NCI-H345 treated with DMSO at 0.1 percent for 48 hours (cell line): ENCODE results near the gene SUSD6.
A peak's percentile ranks its signal among the peaks of the same experiment; 100 is the strongest.
"Not testable (repeated sequence)": the region's sequence is repeated elsewhere in the genome, so short reads cannot be mapped to it uniquely, and the experiment has no call there.

ENCODE experiments used
- DNase-seq: peaks from one replicate; lab custom pipeline; 2025; ENCODE audit not compliant: unreplicated experiment; lab: John Stamatoyannopoulos, UW

Gene SUSD6

DNA sequence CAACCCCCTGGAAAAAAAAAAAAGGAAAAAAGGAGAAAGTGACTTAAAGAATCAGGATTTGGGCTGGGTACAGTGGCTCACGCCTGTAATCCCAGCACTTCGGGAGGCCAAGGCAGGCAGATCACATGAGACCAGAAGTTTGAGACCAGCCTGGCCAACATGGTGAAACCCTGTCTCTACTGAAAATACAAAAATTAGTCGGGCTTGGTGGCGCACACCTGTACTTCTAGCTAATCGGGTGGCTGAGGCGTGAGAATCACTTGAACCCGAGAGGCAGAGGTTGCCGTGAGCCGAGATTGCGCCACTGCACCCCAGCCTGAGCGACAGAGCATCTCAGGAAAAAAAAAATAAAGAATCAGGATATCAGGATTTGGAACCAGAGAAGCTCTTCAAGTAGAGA, 36.2 kb downstream of the SUSD6 start:
- DNase-seq = not testable (repeated sequence)

DNA sequence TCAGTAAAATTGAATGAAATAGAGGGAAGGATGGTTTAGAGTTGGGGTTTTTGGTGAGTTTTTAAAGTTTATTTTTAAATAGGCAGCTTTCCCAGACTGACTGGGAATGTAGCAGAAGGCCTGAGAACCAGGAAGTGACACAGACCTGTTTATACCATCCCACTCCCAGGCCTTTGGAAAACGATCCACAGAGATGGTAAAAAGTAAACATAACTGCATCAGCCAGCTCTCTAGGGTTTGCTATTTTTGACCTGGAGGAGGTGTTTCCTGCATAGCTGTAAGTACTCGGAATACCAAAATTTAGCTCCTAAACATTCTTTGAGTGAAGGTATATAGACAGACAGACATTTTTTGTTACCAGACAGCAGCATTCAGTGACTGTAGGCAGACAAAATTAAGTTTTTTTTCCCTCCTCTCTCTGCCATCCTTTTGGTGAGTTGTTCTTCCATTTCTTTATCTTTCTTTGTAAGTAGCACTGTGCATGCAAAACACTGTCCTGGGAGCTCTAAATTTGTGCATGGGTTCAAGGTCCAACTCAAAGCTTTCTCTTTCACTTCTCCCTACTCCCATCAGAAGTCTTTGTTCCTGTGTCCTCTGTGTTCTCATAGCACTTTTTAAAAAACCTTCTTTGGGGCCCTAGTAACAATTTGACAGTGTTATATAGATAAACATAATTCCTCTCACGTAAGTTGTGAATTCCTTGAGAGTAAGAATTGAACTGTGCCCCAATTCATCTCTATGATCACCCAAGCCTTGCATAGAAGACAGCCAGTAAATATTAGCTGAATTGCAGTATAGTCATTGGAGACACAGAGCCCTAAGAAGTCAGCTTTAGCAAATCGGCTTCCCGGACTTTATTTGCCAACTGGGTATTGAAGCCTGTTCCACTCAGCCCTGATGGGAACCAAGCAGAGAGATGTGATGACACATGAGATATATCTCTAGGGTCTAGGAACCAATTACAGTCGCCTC, 37.4 kb downstream of the SUSD6 start:
- peak; percentile 9 for DNase-seq

DNA sequence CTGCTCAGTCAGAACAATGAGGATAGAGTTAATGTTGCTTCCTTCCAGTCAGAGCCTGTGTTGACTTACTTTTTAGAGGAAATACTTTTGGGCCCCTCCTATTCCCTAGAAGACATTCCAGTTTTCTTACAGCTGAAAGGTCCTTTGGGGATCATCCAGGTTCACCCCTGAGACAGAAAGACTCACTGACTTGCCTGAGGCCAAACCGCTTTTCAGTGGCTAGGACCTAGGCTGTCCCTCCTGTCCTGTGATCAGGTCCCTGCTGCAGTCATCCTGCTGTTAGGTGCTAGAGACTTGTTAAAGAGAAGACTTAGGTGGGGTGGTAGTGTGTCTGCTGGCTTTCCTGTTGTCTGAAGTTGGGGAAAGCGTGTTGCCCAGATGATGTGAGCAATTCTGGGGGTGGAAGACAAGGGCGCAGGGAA, 39.6 kb downstream of the SUSD6 start:
- DNase-seq = no peak

DNA sequence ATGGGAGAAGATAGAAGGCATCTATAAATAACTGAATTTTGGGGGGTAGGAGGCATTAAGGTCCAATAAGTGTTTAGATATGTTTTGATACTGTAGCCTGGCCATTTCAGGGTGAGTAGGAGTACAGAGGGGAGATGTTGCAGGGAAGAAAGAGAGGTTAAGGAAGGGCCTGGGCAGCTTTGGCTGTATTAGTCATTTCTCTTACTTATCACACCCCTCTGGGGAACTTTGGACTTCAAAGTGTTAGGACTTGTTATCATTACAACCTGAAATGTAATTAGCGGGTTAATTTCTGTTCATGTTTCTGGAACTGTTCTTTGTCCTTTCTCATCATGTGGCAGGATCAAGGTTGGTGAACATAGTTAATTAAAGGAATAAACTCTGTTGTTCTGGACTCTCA, 40.3 kb downstream of the SUSD6 start:
- no peak for DNase-seq

DNA sequence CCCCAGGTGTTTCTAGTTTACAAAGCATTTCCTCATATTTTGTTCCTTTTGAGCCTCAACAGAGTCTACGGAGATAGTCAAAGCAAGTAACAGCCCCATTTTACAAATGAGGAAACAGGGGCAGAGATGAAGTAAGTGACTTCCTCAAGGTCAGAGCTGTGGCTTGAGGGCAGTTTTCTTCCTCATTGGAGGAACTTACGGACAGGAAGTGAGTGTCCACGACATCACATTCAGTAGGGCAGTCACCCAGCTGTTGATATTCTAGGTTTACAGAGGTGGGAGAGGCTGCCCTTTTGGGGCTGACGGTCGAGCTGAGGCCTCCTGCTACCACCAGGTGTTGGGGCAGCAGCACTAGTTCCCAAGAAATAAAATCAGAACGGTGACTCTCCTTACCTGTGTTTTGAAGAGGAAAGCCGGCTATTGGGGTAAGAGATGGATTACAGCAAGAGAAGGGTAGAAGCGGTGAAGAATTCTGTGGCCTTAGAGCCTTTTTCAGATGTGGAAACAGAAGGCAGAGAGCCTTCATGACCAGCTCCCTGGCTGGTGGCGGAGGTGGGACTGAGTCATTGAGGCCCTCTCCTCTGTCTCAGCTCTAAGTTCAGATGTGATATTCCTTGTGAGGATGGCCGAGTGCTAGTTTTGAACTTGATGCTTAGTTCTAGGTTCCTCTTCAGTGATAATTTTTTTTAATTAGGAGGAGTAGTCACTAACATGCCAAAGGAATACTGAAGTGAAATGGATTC, 41.7 kb downstream of the SUSD6 start:
- DNase-seq = no peak

DNA sequence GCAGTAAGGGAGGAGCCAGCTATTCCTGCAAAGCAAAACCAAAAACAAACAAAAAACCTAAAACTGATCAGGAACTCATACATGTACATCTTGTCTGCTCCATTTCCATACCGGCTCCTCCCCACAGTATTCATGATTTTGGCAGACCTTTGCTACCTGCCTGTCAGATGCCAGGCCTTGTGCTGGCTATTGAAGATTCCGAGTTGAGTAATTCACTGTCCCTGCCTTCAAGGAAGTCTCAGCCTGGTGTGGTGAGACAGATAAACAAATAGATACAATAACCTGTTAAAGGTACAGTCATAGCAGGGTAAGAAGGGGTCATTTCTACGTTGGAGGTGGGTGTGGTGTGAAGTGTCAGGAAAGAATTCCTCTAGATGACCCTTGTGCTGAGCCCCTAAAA, 42.7 kb downstream of the SUSD6 start:
- DNase-seq = no peak

DNA sequence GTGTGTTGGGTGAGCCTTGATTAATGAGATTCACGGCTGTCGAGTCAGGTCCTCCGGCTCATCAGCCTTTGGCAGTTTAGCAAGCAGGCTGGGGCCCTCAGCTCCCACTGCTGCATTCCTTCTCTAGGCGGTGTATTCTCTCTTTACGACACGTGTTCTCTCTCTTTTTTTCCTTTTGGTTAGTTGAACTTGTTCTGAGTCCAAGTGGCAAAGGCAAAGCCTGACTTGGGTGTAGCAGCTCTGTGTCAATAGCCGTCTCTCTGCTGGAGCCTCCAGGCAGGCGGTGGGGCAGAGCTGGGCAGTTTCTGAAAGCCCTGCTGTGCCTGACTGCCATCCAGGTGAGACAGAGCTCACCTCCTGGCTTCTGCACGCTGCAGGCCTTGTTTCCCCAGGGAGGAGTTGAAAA, 46.6 kb downstream of the SUSD6 start:
- DNase-seq = peak; percentile 88

DNA sequence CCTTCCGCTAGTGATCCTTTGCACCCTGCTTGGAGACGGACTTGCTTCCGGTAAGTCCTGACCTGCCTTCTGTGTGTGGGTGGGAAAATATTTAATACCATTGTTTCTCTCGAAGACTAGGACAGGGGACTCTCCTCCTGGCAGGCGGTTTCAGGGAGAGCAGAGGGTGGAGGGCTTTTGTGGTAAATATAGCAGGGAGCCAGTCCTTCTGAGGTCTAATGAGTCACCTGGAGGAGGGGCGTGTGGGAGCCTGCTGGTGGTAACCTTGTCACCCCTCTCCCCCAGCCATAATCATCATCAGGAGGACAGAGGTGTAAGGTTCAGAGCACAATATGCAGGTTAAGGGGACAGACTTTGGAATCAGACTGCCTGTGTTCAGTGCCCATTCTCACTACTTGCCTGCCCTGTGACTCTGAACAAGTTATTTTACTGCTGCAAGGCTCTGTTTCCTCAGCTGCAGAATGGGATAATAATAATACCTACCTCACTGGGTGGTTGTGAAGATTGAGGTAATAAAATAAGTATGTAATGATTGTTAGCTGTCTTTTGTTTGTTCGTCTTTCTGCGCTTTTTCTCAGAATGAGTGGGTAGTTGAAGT, 47.4 kb downstream of the SUSD6 start:
- DNase-seq = no peak

DNA sequence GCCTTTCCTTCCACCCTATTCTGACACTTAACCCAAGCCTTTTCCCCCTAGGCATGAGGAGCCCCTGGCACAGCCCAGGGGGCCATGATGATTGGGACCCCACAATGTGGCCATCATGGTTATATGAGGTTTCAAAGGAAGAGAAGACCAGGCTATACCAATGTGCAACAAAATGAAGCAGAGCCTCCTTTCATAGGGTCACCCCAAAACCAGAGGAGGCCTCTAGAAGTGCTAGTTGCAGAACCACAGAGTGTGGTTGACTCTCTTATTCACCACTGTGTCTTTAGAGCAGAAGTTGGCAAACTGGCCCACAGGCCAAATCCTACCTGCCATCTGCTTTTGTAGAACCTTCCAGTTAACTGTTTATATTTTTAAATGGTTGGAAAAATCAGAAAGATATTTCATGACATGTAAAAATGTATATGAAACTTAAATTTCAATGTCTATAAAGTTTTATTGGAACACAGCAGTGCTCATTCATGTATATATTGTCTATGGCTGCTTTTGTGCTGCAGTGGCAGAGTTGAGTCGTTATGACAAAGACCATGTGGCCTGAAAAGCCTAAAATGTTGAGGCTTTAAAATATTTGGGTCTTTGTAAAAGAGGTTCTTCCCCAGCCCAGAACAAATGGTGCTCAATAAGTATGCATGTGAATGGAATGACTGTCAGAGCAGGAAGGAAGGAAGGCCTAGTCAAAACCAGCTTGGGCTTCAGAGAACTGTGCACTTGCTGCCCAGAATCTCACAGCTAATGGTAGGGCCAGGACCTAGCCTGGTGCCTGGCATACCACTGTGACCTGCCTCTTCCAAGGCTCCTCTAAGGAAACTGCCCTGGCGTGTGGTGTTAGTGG, 49.2 kb downstream of the SUSD6 start:
- DNase-seq = no peak

DNA sequence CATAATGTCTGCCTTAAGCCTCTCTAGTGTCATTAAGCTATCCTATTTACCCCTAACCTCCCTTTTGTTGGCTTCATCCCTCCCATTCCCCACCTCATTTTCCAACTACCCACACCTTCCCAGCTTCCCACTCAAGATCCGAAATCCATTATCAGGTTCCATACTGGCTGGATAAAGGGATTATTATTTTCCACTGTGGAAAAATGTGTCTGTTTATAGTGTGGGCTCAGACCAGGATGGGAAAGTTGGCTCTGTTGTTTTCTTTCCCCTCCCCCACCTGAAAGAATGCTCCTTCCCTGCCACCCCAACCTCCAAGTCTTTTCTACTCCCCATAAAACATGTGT, 49.8 kb downstream of the SUSD6 start:
- no peak for DNase-seq

DNA sequence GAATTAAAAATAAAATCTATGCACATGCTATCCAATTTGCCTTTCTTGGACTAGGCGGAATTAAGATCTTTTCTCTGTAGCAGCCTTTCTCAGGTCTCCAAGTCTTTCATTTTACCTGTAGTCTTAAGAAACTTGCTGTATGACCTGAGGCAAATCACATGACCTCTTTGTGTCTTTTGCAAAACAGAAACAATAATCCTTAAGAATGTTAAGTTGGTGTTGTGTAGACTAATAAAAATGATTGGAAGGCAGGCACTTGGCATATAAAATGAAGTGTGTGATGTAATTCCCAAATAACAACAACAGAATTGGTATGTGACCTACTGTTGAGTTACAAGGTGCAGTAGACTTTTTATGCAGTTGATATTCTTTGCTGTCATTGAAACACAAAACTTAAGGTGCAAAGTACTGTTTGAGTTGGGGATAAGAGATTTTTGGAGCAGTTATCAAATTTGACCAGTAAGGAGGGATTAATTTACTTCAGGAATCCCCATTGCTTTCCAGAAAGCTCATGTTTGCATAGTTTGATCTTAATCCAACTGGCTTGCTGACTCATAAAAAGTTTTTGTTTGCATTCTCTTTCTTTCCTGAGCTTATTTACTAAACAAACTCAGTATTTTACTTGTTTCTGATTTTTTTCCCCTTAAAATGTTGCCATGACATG, 51.4 kb downstream of the SUSD6 start:
- no peak for DNase-seq

DNA sequence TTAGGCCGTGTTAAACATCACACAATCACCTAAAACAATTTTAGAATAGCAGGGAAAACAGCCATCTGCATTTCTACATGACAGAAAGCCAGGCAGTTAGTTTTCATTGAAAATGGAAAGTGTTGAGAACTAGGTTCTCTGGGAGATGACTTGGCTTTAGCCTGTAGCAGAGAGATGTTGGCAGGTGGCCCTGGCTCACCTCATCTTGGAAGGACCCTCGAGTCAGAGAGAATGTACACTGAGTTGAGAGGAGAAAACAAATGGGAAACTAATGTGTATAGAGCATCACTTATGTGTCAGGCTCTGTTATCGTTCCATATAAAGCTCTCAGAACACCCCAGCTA, 51.9 kb downstream of the SUSD6 start:
- no peak for DNase-seq

DNA sequence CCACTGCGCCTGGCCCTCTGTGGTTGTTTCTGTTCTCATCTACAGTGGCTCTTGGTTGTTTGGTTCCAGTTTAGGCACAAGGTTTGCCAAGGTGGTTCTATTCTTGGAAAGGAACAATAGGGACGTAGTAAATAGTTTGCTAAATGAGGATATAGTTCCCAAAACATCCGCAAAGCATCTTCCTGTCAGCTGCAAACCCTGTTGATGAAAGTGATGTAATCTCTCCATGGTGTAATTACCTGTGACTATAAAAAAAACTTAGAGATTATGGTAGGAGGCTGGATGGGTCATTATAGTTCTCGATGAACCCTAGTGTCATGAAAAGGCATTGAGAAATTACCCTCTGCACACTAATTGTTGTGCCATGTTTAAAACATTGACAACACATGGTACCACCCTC, 52.9 kb downstream of the SUSD6 start:
- DNase-seq = no peak

DNA sequence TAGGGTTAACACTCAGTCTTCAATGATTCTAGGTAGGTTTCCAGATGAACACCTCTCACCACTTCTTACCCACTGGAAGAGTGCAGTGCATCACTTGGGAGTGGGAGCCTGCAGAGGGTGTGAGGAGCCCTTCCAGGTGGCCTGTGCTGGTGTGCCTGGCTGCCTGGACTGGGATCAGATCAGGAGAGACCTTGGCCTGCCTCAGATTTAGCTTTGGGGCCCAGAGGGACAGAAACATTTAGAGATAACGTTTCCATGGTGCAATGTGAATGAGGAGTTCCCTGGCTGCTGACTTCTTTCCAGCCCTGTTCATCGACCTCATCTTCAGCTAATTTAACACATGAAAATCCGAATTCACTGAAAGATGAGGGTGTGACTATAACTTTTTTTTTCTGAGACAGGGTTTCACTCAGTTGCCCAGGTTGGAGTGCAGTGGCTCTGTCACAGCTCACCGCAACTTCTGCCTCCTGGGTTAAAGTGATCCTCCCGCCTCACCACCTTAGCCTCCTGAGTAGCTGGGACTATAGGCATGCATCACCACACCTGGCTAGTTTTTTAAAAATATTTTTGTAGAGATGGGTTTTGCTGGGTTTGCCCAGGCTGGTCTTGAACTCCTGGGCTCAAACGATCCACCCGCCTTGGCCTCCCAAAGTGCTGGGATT, 53.6 kb downstream of the SUSD6 start:
- DNase-seq = no peak

DNA sequence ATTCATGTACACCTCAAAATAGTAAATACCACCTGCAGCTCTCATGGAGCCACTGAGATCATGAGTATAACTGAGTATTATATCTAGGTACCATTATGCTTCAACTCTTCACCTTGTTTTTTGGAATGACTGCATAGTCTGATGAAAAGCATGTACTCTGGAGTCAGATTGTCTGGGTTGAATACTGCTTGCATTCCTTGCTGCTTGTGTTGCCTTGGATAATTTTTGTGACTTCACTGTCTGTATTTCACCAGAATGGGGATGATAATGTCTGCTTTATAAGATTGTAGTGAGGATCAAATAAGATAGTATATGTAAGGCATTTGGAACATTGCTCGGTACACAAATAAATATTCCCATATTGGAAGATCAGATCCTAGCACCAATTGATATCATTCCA, 54.2 kb downstream of the SUSD6 start:
- no peak for DNase-seq

DNA sequence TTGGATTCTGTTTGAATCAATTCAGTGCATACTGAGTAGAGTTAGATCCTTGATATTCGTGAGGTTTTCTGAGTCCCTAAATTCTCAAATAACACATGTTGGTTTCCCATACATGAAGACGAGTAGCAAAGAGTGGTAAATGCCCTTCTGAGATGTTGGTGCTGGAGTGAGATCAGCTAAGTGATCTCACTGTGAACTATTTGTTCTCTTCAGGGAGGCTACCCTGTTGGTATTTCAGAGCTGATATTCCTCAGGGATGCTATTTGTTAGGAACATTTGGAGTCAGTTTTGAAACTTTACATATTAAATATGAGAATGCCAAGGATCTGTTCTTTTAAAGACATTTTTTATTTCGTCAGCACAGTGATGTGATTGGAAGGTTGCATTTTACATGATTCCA, 54.7 kb downstream of the SUSD6 start:
- no peak for DNase-seq

DNA sequence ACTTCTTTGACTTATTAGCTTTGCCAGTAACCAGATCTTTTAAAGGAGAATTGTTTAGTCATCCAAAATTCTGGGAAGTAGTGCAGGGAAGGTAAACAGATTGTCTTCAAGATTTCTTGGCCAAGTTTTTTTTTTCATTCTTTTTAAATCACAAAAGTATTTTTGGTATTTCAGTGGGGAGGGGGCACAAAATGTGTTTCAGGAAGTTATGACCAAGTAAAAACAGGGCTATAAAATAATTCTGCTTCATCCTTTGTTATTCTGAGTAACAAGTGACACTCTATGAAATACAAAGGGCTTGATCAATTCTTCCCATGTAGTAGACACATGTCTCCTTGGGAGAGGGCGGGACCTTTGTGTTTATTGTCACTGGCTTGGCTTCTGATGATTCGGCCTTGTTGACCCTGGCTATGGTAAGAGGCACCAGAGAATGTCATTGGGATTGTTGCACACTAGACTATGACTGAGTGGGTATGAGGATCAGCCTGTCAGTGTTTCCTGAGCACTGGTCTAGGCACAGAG, 55.4 kb downstream of the SUSD6 start:
- no peak for DNase-seq

DNA sequence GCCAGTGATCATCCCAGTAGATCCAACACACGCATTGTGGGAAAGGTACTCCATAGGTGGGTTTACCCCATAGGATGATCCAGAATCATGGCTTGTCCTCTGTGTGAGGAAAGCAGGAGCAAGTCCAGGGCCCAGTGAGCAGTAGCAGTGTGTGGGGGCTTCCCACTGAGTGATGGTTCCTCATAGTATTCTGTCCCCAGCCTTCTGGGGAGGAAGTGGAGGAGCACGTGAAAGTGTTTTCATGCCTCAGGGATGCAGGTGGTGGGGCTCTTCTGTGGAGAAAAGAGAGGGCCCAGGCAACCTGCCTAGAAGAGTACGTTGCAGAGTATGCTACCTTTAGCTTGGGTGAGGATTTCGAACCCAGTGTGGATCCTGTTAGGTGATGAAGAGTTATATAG, 56.5 kb downstream of the SUSD6 start:
- DNase-seq = no peak

DNA sequence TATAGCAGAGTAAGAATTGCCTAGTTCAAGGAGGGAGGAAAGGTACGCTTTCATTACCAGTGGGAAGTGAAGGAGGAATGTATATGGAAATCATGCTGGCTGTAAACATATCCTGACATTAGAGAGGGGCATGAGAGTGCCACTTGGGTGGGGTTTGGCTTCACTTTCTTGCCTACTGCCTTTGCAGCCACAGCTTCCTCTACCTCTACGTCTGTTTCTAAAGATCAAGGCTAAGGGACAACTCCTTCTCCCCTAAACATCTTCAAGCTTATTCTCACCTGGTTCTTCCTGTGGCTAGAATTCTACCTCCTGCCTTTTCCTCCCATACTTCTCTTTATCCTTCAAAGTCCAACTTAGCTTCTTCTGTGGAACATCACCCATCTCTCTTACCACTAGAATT, 58.0 kb downstream of the SUSD6 start:
- no peak for DNase-seq

DNA sequence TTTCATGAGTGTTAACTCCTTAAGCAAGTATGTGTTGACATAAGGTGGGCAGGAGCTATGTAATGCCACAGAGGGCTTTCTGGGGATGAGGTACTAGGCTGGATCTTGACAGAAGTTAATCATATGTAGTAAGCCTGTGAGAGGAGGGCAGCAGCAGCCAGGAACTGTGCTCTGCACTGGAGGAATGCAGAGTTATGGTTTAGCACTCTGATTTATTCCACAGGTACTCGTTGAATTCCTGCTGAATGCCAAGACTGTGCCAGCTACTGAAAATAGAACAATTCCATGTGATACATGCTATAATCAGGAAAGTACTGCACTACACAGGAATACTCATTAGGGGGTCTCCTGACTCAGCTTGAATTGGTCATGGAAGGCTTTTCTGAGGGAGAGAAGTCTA, 58.7 kb downstream of the SUSD6 start:
- no peak for DNase-seq
